H1 (cell line): Measurements from ENCODE around the gene SIK2. TPM values are rescaled to one million over a fixed set of nuclear protein-coding genes. Genes with fewer than 3 reads are reported as not detected.

ENCODE experiments used
- CBX5 ChIP-seq: fragments of 300-800, 300-1000 bp; sonication (generic); IDR thresholded peaks from 2 replicates; pipeline ENCODE4 v1.7.1; 2016; ENCODE audit warnings: antibody characterized with exemption, low read length, low read depth
- EZH2 ChIP-seq: fragments of 200-600 bp; sonication (generic); IDR thresholded peaks from 2 replicates; pipeline ENCODE4 v1.7.1; 2012; ENCODE audit warnings: low read depth, mild to moderate bottlenecking, moderate library complexity, low read length, inconsistent platforms; ENCODE audit not compliant: severe bottlenecking
- KDM4A ChIP-seq: IDR thresholded peaks from one replicate; pipeline ENCODE4 v1.7.1; 2012; ENCODE audit warnings: low read depth, mild to moderate bottlenecking, moderate library complexity, low read length, inconsistent platforms; ENCODE audit not compliant: severe bottlenecking
- polyA plus RNA-seq, 7 experiments: library from polyadenylated mRNA; depleted of rRNA in 3 of 7; stranded (reverse) in 5 of 7; unstranded in 2 of 7; fragments of >200 nt in 5 of 7; fragments of 200-250 nt in 2 of 7; gene quantifications; 1 replicate in 5 of 7; 2 replicates in 1 of 7; 4 replicates in 1 of 7; pipeline versions ENCODE4 v1.2.1 to v1.2.3, GENCODE V29; 2011 to 2013; ENCODE audit warnings: missing spikeins in 2 of 7, mixed read lengths in 2 of 7
- total RNA-seq: library from RNA; stranded (reverse); fragmentation: NEBNext Ultra II Directional; extraction: Animal tissue kit (Norgen Biotek cat#: 25700); gene quantifications from 2 replicates; pipeline ENCODE4 v1.2.1, GENCODE V29; 2021

Gene SIK2
- total and polyA plus RNA-seq, 2 of the 8 experiments (the other 6 are each of a cell fraction or from before 2014, with no cell fraction given): 8.8 to 11.2 TPM

- TF ChIP-seq CBX5: no peak
- no peak for TF ChIP-seq KDM4A
- TF ChIP-seq EZH2: no peak
These were observed 57.2 kb downstream of the SIK2 start (continued) for GRCh38 chr11:111659201-111660115.
